SIG-M5 (cell line): ENCODE results near the gene NHS.
"Not testable (repeated sequence)": the region's sequence is repeated elsewhere in the genome, so short reads cannot be mapped to it uniquely, and the experiment has no call there.

Experiments
- DNase-seq: peaks from one replicate; lab custom pipeline; 2025; lab: John Stamatoyannopoulos, UW

Gene NHS

GRCh38 chrX:17549107-17549651, 174.2 kb downstream of the NHS start:
- DNase-seq, result no peak

DNA sequence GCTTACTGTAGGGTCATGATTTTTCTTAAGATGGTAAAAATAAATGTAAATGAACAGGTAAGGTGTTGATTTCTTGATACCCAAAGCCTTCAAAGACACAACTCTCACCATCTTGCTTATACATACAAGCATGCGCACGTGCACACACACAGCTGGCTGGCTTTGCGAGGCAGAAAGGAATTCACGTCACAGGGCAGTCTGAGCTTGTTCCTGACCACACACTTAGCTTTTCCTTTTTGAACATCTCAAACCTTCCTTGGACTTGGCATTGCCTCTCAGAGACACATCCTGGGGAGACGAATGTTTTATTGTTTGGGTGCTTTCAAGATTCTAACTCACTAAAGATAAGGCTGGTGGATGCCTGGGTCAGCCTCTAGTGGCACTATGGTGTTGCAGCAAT, 175.0 kb downstream of the NHS start:
- DNase-seq, result no peak

GRCh38 chrX:17552044-17552650, 177.1 kb downstream of the NHS start:
- no peak for DNase-seq

GRCh38 chrX:17553469-17553868, 178.5 kb downstream of the NHS start:
- DNase-seq, result no peak

- DNase-seq, result no peak
Observed at GRCh38 chrX:17553961-17554482, 179.0 kb downstream of the NHS start.

DNA sequence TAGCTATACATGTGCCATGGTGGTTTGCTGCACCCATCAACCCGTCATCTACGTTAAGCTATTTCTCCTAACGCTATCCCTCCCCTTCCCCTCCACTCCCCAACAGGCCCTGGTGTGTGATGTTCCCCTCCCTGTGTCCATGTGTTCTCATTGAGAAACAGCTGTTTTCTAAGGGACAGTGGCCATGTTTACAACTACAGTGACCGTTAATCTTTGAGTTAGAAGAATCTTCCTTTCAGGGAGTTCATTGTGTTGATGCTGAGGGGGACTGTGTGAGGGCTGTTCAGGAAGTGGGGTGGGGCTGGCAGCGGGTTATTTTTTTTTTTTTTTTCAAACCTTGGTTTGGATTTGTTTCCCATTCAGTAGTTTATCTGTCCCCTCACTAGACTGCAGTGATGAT, 179.9 kb downstream of the NHS start:
- DNase-seq, result no peak

DNA sequence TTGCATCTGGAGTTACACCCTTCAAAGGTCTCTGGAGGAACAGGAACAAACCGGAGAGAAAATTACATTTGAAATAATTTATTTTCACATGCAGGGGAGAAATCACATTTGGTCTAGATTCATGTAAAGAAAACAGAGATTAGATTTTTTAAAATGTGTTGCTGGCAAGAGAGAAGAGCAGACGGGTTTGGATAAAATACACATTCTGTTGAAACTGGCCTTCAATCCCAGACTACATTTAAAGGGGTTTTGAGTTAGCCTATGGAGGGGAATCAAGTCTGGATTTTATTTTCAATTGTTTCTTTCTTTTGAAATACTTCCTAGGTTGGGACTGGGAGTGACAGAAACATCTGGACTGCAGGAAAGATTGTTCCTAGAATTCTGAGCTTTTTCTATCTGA, 180.8 kb downstream of the NHS start:
- no peak for DNase-seq

DNA sequence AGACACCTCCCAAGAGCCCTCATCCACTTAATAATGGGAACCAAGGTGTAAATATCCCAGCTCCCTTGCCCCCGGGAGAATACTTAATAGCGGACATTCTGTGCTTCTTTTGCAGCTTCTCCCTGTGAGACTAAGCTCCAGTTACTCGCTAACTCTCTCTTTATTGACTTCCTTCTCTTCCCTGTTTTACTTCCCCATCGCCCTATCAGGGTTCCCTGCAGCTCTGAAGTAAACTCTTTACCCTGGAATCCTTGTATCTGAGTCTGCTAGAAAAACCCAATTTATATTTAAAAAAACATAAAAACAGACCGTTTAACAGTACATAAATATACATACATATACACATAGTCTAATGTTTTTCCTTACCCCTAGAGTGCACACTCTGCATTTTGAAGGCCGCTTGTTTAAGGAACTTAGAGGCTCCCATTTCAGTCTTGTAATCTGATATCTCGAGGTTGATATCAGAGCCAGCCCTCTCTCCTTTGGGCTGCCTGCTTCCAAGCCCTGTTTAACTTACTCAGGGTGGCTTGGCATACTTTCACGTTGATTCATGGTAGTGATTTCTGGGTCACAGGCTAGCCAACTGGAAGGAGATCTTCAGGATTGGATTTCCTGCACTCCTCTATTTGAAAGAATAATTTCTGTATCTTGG, 184.9 kb downstream of the NHS start:
- DNase-seq, result no peak

- DNase-seq, result no peak
Observed at GRCh38 chrX:17560385-17560784, 185.4 kb downstream of the NHS start.

DNA sequence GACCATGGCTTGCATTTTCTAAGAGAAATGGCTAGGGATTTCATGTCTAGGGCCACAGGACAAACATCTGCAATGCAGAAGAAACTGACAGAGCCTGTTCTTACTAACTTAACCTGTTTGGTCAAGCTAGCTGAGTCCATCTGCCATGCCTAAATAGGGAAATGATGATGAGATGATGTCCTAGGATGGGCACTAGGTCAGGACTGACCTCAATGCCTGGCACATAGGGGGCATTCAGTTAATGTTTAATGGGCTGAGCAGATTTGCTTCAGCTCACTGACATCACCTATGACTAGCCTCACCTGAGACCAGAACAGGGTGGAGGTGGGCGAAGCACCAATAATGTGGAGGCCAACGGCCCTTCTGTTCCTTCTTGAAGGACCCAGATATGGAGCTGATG, 188.1 kb downstream of the NHS start:
- no peak for DNase-seq

DNA sequence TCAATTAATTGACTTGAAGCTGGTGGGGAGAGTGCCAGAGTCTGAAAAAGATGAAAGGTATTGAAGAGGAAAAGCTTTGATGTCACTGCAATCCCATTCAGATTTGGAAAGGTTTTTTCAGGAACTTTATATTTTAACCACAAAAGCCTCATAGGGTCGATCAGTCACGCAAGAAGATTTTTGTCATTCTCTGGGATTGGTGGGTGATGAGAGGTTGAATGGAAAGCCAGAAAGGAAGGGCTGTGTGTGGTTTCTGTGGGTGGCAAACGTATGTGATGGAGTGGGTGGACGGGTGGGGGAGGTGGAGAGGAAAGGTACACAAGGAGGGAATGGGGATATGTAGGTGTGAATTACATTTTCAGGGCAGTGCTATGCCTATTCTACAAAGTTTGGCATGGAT, 188.5 kb downstream of the NHS start:
- no peak for DNase-seq

DNA sequence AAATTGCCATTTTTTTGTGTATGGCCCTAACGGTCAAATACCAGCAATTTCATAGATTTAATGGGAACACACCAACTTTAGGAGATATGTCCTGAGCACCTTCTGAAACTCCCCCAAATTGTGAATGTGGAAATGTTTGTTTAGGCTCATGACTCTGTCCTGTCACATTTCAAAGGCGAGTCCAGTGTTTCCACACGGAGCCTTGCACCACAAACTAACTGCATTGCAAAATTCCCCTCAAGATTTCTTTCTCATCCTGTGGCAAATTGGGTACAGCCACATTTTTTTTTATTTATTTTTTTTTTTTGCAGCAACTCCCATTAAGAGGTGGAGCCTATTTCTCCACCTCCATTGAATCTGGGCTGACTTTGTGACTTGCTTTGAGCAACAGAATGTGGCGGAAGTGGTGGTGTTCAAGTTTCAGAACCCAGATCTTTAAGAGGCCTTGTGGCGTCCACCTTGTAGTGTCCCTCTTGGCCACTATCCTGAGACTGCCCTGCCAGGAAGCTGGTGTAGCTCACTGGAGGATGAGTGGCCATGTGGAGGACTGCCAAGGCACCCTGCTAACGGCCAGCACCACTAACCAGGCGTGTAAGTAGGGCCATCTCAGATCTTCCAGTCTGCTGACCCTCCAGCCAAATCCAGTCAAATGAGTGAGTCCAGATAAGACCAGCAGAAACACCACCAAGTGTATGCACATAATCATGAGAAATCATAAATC, 189.8 kb downstream of the NHS start:
- no peak for DNase-seq

DNA sequence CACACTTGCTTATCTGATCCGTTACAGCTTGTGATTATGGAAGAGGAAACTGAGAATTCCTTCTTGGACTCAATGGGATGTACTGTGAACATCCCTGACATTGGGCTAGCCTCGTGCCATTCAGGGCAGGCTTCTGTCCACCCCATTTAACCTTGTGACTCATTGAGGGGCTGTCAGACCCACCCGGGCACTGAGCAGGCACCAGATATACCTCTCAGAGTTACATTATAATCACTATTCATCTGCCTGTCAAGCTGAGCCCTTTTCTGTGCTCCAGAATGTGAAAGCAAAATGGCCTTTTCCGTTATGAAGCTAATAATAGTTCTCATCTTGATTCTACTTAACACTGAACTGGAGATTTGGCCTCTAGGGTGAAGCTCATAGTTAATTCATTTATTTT, 191.7 kb downstream of the NHS start:
- DNase-seq, result no peak

GRCh38 chrX:17567187-17567586, 192.2 kb downstream of the NHS start:
- DNase-seq, result no peak

DNA sequence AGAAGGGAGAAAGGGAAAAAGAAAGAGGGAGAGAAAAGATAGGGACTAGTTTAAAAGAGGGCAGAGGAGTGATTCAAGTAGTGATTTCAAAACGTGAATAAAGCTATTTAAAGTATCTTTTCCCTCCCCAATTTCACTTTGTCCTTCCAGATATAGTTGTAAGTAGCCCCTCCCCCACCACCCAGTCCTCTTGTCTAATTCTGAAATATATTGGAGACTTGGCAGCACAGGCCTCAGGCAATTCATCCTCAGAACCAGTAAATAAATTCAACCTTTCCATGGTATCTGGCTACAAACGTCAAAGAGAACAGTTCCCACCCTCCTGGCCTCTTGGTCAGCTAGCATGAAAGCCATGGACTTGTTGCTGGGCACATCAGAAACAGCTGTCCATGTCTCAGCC, 192.8 kb downstream of the NHS start:
- no peak for DNase-seq

DNA sequence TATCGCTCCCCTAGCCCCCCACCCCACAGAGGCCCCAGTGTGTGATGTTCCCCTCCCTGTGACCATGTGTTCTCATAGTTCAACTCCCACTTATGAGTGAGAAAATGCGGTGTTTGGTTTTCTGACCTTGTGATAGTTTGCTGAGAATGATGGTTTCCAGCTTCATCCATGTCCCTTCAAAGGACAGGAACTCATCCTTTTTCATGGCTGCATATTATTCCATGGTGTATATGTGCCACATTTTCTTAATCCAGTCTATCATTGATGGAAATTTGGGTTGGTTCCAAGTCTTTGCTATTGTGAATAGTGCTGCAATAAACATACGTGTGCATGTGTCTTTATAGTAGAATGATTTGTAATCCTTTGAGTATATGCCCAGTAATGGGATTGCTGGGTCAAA, 193.8 kb downstream of the NHS start:
- not testable (repeated sequence) for DNase-seq

- no peak for DNase-seq
Observed at GRCh38 chrX:17579026-17579425, 204.0 kb downstream of the NHS start.

DNA sequence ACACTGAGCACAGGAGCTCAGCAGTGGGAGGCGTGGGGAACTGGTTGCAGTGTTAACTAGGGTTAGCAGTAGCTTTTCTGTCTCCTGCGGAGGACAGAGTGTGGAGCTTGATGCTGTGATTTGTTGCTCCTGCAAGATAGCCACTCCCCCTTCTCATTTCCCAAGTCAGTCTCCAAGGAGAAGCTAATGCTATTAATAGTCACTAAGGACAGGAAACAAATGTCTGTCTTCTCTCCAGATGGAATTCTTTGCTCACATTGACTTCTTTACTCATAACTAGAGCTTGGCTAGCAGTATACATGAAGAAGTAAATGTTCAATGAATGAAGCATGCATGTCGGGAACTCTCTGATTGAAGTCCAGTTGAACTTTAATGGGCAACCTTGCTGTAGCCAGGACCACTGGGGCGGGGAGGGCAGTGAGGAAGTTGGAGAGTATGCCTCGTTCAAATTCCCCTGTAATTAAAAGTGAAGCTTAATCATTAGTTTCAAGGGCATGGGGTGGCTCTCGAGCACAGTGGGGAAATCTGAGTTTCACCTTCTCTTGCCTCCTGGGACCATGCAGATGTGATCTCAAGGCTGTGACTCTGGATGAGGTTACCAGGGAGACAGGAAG, 205.6 kb downstream of the NHS start:
- no peak for DNase-seq

DNA sequence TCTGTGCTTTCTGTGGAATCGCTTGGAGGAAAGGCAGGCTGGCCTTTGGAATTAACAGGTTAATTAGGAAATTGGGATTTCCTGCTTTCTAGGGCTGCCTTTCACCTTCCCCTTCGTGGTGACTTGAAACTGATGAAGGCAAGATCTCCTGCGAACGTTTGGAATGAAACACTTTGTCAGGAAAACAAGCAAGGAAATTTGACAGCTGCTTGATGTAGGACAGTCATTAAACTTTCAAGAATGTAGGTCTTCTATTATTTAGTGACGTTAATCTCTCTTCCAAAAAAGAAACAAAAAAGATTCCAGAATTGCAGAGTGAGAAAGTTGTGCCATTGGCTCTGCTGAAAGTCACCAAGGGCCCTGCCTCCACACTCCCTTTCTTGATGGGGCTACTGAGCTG, 206.6 kb downstream of the NHS start:
- DNase-seq, result no peak

DNA sequence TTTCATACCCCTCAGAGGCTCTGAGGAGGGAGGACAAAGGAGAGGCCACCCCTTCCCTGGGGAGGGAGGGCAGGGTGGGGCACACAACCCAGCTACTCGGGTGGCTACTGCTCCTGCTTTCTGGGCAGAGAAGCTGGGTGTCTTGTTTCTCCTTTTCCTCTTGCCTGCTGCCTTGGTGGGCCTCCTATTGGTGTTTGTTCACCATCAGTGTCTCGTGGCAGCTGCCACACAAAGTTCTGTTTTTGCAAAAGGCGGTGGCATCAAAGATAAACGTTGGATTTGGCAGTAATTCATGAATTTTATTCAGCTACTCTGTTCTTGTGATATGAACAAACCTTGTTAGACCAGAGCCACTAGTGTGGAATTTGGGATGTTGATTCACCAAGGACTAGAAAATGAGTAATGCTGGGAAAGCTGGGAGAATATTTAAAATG, 209.3 kb downstream of the NHS start:
- DNase-seq, result no peak

- DNase-seq, result no peak
Observed at GRCh38 chrX:17585006-17585405, 210.0 kb downstream of the NHS start.

- DNase-seq, result no peak
Observed at GRCh38 chrX:17587366-17587765, 212.4 kb downstream of the NHS start.

DNA sequence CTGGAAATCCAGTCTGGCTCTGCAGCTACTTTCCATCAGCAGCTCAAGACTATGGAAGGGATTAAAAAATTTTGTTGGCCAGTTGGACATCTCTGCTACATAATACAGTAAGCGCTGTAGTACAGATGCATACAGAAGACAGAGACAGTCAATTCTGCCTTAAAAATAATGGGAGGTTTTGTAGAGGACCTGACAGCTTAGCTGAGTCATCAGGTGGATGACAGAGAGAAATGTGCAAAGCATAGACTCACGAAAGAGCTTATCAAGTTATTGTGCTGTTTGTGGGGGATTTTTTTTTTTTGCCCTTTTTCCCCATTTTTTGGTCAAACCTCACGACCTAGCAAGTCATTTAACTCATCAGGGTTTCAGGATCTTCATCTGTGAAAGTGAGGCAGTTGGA, 213.3 kb downstream of the NHS start:
- no peak for DNase-seq
